DND-41 (cell line): ENCODE results near the gene SIGMAR1.

Source experiments
- CTCF ChIP-seq: IDR thresholded peaks from 2 replicates; pipeline ENCODE4 v1.5.1; 2012; ENCODE audit warnings: borderline replicate concordance, low read length, moderate library complexity, mild to moderate bottlenecking; ENCODE audit not compliant: poor library complexity, severe bottlenecking; ENCODE audit errors: extremely low read depth
- EZH2 ChIP-seq: IDR thresholded peaks from 3 replicates; pipeline ENCODE4 v1.6.1; 2012; ENCODE audit warnings: borderline replicate concordance, low read depth, mild to moderate bottlenecking, moderate library complexity, low read length, inconsistent platforms; ENCODE audit not compliant: severe bottlenecking

DNA sequence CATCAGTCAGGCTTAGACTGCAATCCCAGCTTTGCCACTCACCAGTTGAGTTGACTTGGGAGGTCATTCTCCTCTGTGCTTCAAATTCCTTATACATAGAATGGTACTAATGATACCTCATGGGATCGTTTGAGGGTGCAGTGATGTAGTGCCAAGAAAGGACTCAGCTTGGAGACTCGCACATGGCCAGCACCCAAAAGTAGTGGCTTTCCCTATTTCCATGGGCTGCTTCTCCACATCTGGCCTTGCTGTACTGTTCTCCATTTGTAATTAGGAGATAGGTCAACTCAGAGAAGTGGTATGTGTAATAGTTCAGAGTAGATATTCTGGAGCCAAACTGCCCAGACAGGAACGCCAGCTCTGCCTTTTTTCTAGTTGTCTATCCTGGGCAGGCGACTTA is 48.0 kb upstream of the SIGMAR1 start:
- no peak for TF ChIP-seq CTCF
- no peak for TF ChIP-seq EZH2
